ENCODE results near the gene LHFPL6. TPM values are rescaled to one million over a fixed set of nuclear protein-coding genes. Genes with fewer than 3 reads are reported as not detected.

Gene LHFPL6
- total and polyA plus RNA-seq, 9 of the 15 experiments (the other 6 are each of a cell fraction or from before 2014, with no cell fraction given): 0.18 TPM; not detected in 8

- TF ChIP-seq USF2 (CRISPR knock-in tag; IDR thresholded peaks at IDR 0.05): no peak
Measured at GRCh38 chr13:39536274-39536673, 66.7 kb downstream of the LHFPL6 start (continued).

GRCh38 chr13:39533651-39534150 lies 69.3 kb downstream of the LHFPL6 start:
- 0% methylated on average over 3 of the region's 3 CpGs for WGBS (ENCODE audit: insufficient coverage, low coverage, missing lambda C conversion rate)
- Histone ChIP-seq H3K9me1 (ENCODE audit: control insufficient read depth, insufficient read depth, low read length) (no peaks in the 10 kb centered on the region), H3K4me3 (no peak overlapping the region), H3K4me1 (replicated peaks in 1 of 2; ENCODE audit: control insufficient read depth in 2 of 2, insufficient read depth in 2 of 2, low read length in 2 of 2) (no peaks in the 10 kb centered on the region), H3K79me2 (ENCODE audit: control insufficient read depth, insufficient read depth, low read length) (no peaks in the 10 kb centered on the region), H3K4me2 (ENCODE audit: insufficient read depth, low read length) (no peak overlapping the region), H3K9ac (ENCODE audit: insufficient read depth in 1 of 2, low read depth in 2 of 2, low read length in 2 of 2) (no peak overlapping the region), H4K20me1 (replicated peaks; ENCODE audit: control insufficient read depth, insufficient read depth, low read length) (no peaks in the 10 kb centered on the region), H2AFZ (ENCODE audit: low read depth, low read length) (no peak overlapping the region), H3K36me3 (ENCODE audit: control insufficient read depth, insufficient read depth, low read length) (no peaks in the 10 kb centered on the region), H3K27me3 (ENCODE audit: control insufficient read depth in 2 of 2, insufficient read depth in 2 of 2, low read length in 2 of 2) (no peaks in the 10 kb centered on the region), H3K9me3 (replicated peaks; ENCODE audit: control insufficient read depth, insufficient read depth, low read depth, low read length) (no peaks in the 10 kb centered on the region), H3K27ac (ENCODE audit: extremely low read depth, low read depth, low read length) (no peak overlapping the region)
- DNase-seq (ENCODE audit: extremely low read depth in 1 of 4, low spot score in 3 of 4) (no peak), FAIRE-seq (no peak), ATAC-seq (no peak)
- in situ Hi-C loops (cut with MboI) (no loop called here), intact Hi-C loops (cut with micrococcal nuclease) (no loop called here)
- CTCF ChIA-PET (ENCODE audit: low intra/inter-chr PET ratio): no interaction called here
- no peak for TF ChIP-seq SLC30A9 (CRISPR knock-in tag; IDR thresholded peaks at IDR 0.05)
- POLR2A ChIA-PET: no interaction called here
- no TSS peak for BruUV-seq (replicated peaks)

- Histone ChIP-seq H2AFZ (ENCODE audit: low read depth, low read length) (no peak overlapping the region), H3K4me3 (no peak overlapping the region), H3K9ac (ENCODE audit: insufficient read depth in 1 of 2, low read depth in 2 of 2, low read length in 2 of 2) (no peak overlapping the region), H3K4me1 (replicated peaks in 1 of 2; ENCODE audit: control insufficient read depth in 2 of 2, insufficient read depth in 2 of 2, low read length in 2 of 2) (no peaks in the 10 kb centered on the region), H3K9me3 (replicated peaks; ENCODE audit: control insufficient read depth, insufficient read depth, low read depth, low read length) (no peaks in the 10 kb centered on the region), H3K27me3 (ENCODE audit: control insufficient read depth in 2 of 2, insufficient read depth in 2 of 2, low read length in 2 of 2) (no peaks in the 10 kb centered on the region), H3K9me1 (ENCODE audit: control insufficient read depth, insufficient read depth, low read length) (no peaks in the 10 kb centered on the region), H3K79me2 (ENCODE audit: control insufficient read depth, insufficient read depth, low read length) (no peaks in the 10 kb centered on the region), H3K36me3 (ENCODE audit: control insufficient read depth, insufficient read depth, low read length) (no peaks in the 10 kb centered on the region), H4K20me1 (replicated peaks; ENCODE audit: control insufficient read depth, insufficient read depth, low read length) (no peaks in the 10 kb centered on the region), H3K4me2 (ENCODE audit: insufficient read depth, low read length) (no peak overlapping the region), H3K27ac (ENCODE audit: extremely low read depth, low read depth, low read length) (no peak overlapping the region)
- intact Hi-C loops (cut with micrococcal nuclease) (no loop called here), in situ Hi-C loops (cut with MboI) (no loop called here)
- ATAC-seq (no peak), FAIRE-seq (no peak), DNase-seq (ENCODE audit: extremely low read depth in 1 of 4, low spot score in 3 of 4) (no peak)
- 3% methylated on average over 6 of the region's 6 CpGs for WGBS (ENCODE audit: insufficient coverage, low coverage, missing lambda C conversion rate)
- POLR2A ChIA-PET: no interaction called here
- no TSS peak for BruUV-seq (replicated peaks)
- CTCF ChIA-PET (ENCODE audit: low intra/inter-chr PET ratio): no interaction called here
- TF ChIP-seq TFE3 (CRISPR knock-in tag; IDR thresholded peaks at IDR 0.05) (peak; percentile 71; the same call in 1 of the 2 replicates), PTTG1 (tag; IDR thresholded peaks at IDR 0.05; ENCODE audit: low read depth) (no peak), RAD51 (IDR thresholded peaks at IDR 0.05; ENCODE audit: borderline replicate concordance, low read depth) (peak; percentile 40; the same call in 1 of the 2 replicates)
Measured at GRCh38 chr13:39531646-39532045, 71.3 kb downstream of the LHFPL6 start.
